Endothelial cell of umbilical vein (primary cell): Measurements from ENCODE around the gene OVOL1.

Experiments
- EZH2 ChIP-seq: IDR thresholded peaks from 2 replicates; pipeline ENCODE4 v1.6.1; 2012; ENCODE audit warnings: borderline replicate concordance, low read depth, mild to moderate bottlenecking, moderate library complexity, low read length, inconsistent platforms; ENCODE audit not compliant: severe bottlenecking
- GATA2 ChIP-seq: IDR thresholded peaks from 2 replicates; pipeline ENCODE4 v1.7.0; 2011; ENCODE audit warnings: low read depth, mild to moderate bottlenecking, moderate library complexity, mixed read lengths, low read length; ENCODE audit not compliant: insufficient read length, insufficient read depth
- JUN ChIP-seq: IDR thresholded peaks from 2 replicates; pipeline ENCODE4 v1.6.1; 2011; ENCODE audit warnings: borderline replicate concordance, low read depth; ENCODE audit not compliant: insufficient read length, insufficient read depth
- MYC ChIP-seq: IDR thresholded peaks from one replicate; pipeline ENCODE4 v1.6.1; 2011; ENCODE audit warnings: mild to moderate bottlenecking, low read depth, low read length
- POLR2A ChIP-seq: IDR thresholded peaks from 2 replicates; pipeline ENCODE4 v1.6.1; 2012; ENCODE audit warnings: low read depth, mild to moderate bottlenecking, control low read depth, low read length
- POLR2AphosphoS5 ChIP-seq: IDR thresholded peaks from 2 replicates; pipeline ENCODE4 v1.6.1; 2012; ENCODE audit warnings: low read depth, mild to moderate bottlenecking, control low read depth, low read length, moderate library complexity; ENCODE audit not compliant: insufficient read depth
- TF ChIP-seq, protein P1 (sequence below), 2 donors: IDR thresholded peaks; 1 replicate in 1 of 2; 2 replicates in 1 of 2; pipeline ENCODE4 v1.5.1; 2011; ENCODE audit warnings: low read length in 2 of 2, mild to moderate bottlenecking in 2 of 2, moderate library complexity in 2 of 2, control low read depth in 1 of 2, inconsistent platforms in 1 of 2, low read depth in 1 of 2; ENCODE audit not compliant: insufficient read depth in 1 of 2; ENCODE audit errors: extremely low read depth in 1 of 2
- TF ChIP-seq, protein P2 (sequence below): IDR thresholded peaks from 2 replicates; pipeline ENCODE4 v1.6.1; 2011; ENCODE audit not compliant: insufficient read depth, insufficient read length

DNA sequence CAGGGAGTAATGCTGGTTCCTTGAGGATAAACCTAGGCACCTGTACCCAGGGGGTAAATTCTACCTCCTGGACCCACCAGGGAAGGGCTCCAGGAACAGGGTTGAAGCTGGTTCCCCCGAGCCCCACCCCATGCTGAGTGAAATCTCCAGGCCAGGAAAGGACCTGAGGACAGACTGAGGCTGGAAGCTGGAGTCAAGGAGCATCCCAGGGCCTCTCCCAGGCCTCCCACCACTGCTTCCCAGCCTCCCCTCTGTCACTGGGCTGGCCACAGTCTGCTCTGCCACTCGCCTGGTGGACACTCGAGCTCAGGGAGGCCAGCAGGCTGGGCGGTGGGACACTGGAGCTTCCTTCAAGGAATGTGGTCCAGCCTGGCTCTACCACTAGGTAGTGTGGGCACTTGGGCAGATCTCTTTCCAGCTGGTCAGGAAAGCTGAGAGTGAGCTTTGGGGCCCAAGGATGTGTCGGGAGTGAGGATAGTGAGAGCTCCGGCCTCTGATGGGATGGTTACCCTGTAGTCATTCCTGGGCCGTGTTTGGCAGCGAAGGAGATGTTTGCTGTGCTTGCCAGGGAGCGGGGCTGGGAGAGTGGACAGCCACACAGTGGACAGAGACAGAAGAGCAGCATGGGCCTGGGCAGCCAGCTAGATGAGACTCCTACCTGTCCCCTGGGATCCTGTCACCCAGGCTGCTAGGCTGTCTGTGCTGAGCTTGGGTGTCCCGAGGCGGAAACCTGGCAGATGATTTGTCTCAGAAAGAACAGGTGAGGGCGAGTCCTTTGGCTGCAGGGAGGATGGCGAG is 3.4 kb downstream of the OVOL1 start:
- TF ChIP-seq, protein P1, sequence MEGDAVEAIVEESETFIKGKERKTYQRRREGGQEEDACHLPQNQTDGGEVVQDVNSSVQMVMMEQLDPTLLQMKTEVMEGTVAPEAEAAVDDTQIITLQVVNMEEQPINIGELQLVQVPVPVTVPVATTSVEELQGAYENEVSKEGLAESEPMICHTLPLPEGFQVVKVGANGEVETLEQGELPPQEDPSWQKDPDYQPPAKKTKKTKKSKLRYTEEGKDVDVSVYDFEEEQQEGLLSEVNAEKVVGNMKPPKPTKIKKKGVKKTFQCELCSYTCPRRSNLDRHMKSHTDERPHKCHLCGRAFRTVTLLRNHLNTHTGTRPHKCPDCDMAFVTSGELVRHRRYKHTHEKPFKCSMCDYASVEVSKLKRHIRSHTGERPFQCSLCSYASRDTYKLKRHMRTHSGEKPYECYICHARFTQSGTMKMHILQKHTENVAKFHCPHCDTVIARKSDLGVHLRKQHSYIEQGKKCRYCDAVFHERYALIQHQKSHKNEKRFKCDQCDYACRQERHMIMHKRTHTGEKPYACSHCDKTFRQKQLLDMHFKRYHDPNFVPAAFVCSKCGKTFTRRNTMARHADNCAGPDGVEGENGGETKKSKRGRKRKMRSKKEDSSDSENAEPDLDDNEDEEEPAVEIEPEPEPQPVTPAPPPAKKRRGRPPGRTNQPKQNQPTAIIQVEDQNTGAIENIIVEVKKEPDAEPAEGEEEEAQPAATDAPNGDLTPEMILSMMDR (IDR thresholded peaks at IDR 0.05; ENCODE audit: extremely low read depth in 1 of 2, insufficient read depth in 1 of 2, low read depth in 1 of 2, low read length in 2 of 2) = no peak
- TF ChIP-seq POLR2AphosphoS5 (no peak), EZH2 (no peak), MYC (no peak), JUN (no peak), POLR2A (no peak), GATA2 (no peak)
- TF ChIP-seq, protein P2, sequence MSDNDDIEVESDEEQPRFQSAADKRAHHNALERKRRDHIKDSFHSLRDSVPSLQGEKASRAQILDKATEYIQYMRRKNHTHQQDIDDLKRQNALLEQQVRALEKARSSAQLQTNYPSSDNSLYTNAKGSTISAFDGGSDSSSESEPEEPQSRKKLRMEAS = no peak
